Stimulated activated naive CD8-positive, alpha-beta T cell treated with anti-CD3 and anti-CD28 coated beads, Interleukin-15, amount 100 ng/mL, for 72 hours (primary cell): ENCODE data around the gene UNC45A.
A peak's percentile ranks its signal among the peaks of the same experiment; 100 is the strongest.
"Not testable (repeated sequence)": the region's sequence is repeated elsewhere in the genome, so short reads cannot be mapped to it uniquely, and the experiment has no call there.

Experiments used
- ATAC-seq: fragments of 150-1000 bp; cut with Tn5 transposase; 2 replicates; pipeline ENCODE4 v1.10.0; 2021; ENCODE audit warnings: mild to moderate bottlenecking, moderate library complexity
- DNase-seq, 2 donors: peaks; one replicate each; pipeline ENCODE4 v3.0.0; 2021 to 2022
- H3K27ac Mint-ChIP-seq, 2 donors: one replicate each; pipeline ENCODE4 v1.8.0; 2022; ENCODE audit warnings: mild to moderate bottlenecking in 2 of 2, mixed read lengths in 2 of 2, moderate library complexity in 2 of 2
- H3K27me3 Mint-ChIP-seq: one replicate; pipeline ENCODE4 v1.8.0; 2022; ENCODE audit warnings: mixed read lengths
- H3K4me1 Mint-ChIP-seq: one replicate; pipeline ENCODE4 v1.8.0; 2022; ENCODE audit warnings: mild to moderate bottlenecking, mixed read lengths
- H3K4me3 Mint-ChIP-seq, 2 donors: one replicate each; pipeline ENCODE4 v1.8.0; 2022; ENCODE audit warnings: mild to moderate bottlenecking in 2 of 2, mixed read lengths in 2 of 2, moderate library complexity in 1 of 2
- H3K9me3 Mint-ChIP-seq, 2 donors: one replicate each; pipeline ENCODE4 v1.8.0; 2022; ENCODE audit warnings: mixed read lengths in 2 of 2

UNC45A gene

DNA sequence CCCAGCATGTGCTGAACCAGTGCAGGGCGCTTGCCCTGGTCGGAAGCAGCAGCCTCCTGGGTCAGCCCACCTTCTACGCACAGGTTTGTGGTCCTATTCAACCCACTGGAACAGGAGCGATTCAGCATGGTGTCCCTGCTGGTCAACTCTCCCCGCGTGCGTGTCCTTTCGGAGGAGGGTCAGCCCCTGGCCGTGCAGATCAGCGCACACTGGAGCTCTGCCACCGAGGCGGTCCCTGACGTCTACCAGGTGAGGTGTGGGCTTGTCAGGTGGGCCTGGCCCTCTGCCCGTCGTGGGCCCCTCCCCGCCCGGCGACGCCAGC lies 23.8 kb upstream of the UNC45A start:
- ATAC-seq (no peak), DNase-seq (no peak)
- Mint-ChIP-seq H3K9me3 (no peaks in the 10 kb centered on the region), H3K27me3 (no peaks in the 10 kb centered on the region), H3K27ac (no peak overlapping the region), H3K4me1 (peaks cover 8% of the 10 kb centered on the region), H3K4me3 (no peak overlapping the region)

DNA sequence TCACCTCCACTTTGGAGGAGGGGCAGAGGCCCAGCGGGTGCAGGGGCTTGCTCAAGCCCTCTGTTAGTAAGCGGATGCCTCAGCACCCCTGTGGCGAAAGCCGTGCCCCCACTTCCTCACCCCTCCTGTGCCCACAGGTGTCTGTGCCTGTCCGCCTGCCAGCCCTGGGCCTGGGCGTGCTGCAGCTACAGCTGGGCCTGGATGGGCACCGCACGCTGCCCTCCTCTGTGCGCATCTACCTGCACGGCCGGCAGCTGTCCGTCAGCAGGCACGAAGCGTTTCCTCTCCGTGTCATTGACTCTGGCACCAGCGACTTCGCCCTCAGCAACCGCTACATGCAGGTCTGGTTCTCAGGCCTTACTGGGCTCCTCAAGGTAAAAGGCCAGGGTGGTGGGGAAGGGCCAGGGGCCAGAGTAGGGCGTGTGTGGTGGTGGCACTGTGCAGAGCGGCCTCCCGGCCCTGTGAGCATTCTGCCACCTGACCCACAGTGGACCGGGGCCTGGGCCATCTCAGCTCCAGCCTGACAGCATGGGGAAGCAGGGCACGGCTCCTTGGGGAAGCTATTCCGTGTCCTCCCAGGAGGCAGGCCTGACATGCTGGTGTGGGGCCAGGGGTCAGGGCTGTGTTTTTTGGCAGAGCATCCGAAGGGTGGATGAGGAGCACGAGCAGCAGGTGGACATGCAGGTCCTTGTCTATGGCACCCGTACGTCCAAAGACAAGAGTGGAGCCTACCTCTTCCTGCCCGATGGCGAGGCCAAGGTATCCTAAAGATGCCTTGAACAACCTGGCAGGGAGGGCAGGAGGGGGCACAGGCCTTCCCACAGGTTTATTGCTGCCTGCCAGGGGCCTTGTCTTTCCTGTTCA lies 22.9 kb upstream of the UNC45A start:
- H3K27me3 Mint-ChIP-seq = no peaks in the 10 kb centered on the region
- no peaks in the 10 kb centered on the region for H3K9me3 Mint-ChIP-seq
- peaks cover 8% of the 10 kb centered on the region for H3K4me1 Mint-ChIP-seq
- ATAC-seq (no peak), DNase-seq (no peak)
- H3K4me3 Mint-ChIP-seq = no peak overlapping the region
- no peak overlapping the region for H3K27ac Mint-ChIP-seq

DNA sequence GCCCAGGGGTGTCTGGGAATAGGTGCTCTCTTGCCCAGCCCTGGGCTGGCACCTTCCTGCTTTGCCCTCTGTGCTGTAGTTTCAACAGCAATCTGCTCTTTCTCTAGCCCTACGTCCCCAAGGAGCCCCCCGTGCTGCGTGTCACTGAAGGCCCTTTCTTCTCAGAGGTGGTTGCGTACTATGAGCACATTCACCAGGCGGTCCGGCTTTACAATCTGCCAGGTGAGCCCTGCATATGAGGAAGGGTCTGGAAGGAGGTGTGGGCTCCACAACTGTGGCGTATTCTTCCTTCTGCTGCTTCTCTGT lies 22.4 kb upstream of the UNC45A start:
- H3K4me1 Mint-ChIP-seq = peaks cover 8% of the 10 kb centered on the region
- ATAC-seq (no peak), DNase-seq (no peak)
- no peaks in the 10 kb centered on the region for H3K9me3 Mint-ChIP-seq
- peak overlapping the region in 1 of 2 donors; percentile 85 for H3K27ac Mint-ChIP-seq
- H3K27me3 Mint-ChIP-seq = no peaks in the 10 kb centered on the region
- no peak overlapping the region for H3K4me3 Mint-ChIP-seq

DNA sequence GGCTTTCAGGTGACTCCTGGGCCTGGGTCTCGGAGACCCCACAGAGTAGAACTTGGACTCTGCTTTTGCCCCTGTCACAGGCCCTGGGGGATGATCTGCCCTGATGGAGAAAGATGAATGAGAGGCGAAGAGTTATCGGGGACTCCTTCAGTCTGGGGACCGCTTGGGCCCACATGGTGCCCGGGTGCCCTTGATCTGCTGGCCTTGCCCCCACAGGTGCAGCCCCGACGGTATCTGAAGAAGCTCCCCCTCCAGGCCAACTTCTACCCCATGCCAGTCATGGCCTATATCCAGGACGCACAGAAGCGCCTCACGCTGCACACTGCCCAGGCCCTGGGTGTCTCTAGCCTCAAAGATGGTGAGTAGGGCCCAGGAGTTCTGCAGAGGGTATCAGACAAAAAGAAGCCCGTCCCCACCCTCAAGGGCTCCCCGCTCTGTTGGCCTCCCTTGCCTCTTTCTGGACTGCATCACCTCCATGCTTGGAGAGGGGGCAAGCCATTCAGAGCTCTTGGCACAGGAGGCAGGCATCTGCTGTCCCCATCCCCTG lies 21.6 kb upstream of the UNC45A start:
- no peaks in the 10 kb centered on the region for H3K27me3 Mint-ChIP-seq
- H3K9me3 Mint-ChIP-seq = no peaks in the 10 kb centered on the region
- DNase-seq (no peak), ATAC-seq (no peak)
- H3K4me1 Mint-ChIP-seq = peaks cover 8% of the 10 kb centered on the region
- H3K4me3 Mint-ChIP-seq = no peak overlapping the region
- H3K27ac Mint-ChIP-seq = no peak overlapping the region

DNA sequence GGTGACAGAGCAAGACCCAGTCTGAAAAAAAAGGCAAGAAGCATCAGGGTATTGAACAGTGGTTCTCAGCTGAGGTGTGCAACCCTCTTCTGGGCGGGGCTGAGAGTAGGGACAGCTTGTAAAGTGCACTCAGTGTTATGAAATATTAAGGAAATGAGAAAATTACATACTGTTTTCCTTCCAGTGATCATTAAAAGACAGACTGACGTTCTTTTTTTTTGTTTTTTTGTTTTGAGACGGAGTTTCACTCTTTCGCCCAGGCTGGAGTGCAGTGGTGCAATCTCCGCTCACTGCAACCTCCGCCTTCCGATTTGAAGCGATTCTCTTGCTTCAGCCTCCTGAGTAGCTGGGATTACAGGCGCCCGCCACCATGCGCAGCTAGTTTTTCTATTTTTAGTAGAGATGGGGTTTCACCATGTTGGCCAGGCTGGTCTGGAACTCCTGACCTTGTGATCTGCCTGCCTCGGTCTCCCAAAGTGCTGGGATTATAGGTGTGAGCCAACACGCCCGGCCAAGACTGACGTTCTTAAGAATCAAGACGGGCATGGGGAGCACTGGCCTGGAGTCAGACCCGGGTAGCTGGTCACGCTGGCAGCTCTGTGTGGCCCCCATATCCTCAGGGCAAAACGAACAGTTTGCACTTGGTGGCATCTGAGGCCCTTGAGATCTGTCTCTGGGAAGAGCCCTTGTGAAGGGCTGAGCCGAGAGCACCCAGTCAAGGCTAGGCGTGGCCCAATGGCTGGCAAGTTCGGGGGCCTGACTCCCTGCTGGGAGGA lies 20.6 kb upstream of the UNC45A start:
- Mint-ChIP-seq H3K9me3 (no peaks in the 10 kb centered on the region), H3K4me3 (no peak overlapping the region), H3K27ac (no peak overlapping the region), H3K27me3 (no peaks in the 10 kb centered on the region), H3K4me1 (peaks cover 8% of the 10 kb centered on the region)
- no peak for DNase-seq
- no peak for ATAC-seq

DNA sequence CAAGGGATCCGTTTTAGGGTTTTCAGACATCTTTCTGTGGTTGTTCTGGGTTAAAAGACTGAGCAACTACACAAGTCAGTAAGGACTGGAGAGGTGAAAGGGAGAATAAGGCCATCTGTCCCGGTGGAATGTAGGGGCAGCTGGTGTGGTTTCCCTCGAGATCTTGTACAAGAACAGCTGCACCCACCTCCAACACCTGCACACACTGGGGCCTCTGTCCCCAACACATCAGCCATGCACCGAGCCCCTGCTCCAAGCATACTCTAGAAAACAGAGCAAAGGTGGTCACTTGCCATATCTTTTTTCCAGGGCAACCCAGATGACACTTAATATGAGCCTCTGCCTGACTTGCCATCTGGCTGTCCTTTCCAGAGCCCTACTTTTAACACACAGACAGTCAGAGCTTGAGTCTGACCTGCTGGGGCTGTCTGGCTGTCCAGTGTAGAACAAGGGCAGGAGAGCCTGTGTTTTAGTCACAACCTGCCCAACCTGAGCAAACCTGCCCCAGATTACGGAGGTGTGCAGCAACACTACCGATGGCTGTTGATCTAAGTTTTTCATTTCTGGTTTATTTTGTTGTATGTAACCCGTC lies 19.8 kb upstream of the UNC45A start:
- Mint-ChIP-seq H3K9me3 (no peaks in the 10 kb centered on the region), H3K27ac (peak overlapping the region in 1 of 2 donors; percentile 11), H3K27me3 (no peaks in the 10 kb centered on the region), H3K4me1 (peaks cover 8% of the 10 kb centered on the region), H3K4me3 (no peak overlapping the region)
- DNase-seq = no peak
- no peak for ATAC-seq

DNA sequence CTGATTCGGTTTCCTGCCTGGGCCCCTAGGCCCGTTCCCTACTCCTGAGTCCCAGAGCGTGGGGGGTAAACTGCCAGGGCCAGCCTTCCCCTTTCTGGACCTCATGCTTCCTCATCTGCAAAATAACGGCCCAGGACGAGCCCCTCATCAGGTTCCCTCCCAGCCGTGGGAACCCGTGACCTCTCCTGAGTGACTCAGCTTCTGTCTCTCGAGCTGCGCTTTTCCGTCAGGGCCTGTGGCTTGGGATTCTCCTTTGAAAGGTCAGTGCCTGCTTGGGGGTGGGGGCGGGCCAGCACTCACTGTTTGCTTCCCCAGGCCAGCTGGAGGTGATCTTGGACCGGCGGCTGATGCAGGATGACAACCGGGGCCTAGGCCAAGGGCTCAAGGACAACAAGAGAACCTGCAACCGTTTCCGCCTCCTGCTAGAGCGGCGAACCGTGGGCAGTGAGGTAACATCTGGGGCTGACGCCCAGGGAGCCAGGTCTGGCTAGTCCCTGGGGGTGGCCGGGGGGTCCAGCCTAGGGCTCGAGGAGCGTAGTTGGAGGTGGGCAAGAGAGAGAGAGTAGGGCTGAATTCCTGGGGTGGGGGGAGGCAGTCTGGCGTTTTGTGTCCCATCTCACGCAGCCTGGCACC lies 19.2 kb upstream of the UNC45A start:
- ATAC-seq (no peak), DNase-seq (no peak)
- Mint-ChIP-seq H3K27me3 (no peaks in the 10 kb centered on the region), H3K27ac (peak overlapping the region in 1 of 2 donors; percentile 11), H3K9me3 (no peaks in the 10 kb centered on the region), H3K4me1 (peaks cover 8% of the 10 kb centered on the region), H3K4me3 (no peak overlapping the region)

DNA sequence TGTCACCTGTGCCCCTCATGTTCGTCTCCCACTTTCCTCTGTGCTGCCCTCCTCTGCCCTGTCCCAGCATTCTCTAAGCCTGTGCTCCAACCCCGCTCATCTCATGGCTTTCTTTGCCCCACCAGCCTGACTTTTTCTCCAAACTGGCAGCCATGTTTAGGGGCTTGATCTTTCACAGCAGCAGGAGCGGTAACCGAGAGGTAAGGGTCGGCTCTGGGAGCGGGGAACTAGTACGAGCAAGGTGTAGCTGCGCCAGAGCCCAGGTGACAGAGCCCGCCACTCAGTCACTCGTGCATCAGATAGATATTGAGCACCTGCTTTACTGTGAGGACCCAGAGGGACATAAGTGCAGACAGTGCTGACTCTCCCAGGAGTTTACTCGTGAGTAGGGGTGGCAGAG lies 18.6 kb upstream of the UNC45A start:
- Mint-ChIP-seq H3K9me3 (no peaks in the 10 kb centered on the region), H3K4me1 (peaks cover 8% of the 10 kb centered on the region), H3K4me3 (no peak overlapping the region), H3K27ac (no peak overlapping the region), H3K27me3 (no peaks in the 10 kb centered on the region)
- ATAC-seq (no peak), DNase-seq (no peak)

DNA sequence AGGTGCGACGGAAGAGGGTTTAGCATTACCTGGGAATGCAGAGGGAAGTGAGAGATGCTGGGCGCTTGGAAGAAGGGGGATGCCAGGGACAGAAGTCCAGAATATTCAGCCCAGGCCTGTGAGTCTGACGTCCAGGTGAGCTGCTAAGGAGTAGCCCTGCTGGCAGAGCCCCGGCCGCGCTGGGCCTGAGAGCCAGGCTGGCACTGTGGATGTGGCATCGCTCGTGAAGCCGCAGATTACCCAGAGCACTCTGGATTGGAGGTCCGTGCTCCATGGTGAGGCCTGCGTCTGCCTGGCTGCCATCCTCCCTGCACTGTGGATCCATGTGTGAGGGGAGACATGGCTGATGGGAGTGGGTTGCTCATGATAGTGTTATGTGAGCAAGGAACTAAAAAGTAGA lies 17.5 kb upstream of the UNC45A start:
- Mint-ChIP-seq H3K9me3 (no peaks in the 10 kb centered on the region), H3K27ac (no peak overlapping the region), H3K27me3 (no peaks in the 10 kb centered on the region), H3K4me3 (no peak overlapping the region), H3K4me1 (peaks cover 8% of the 10 kb centered on the region)
- DNase-seq (no peak), ATAC-seq (no peak)

DNA sequence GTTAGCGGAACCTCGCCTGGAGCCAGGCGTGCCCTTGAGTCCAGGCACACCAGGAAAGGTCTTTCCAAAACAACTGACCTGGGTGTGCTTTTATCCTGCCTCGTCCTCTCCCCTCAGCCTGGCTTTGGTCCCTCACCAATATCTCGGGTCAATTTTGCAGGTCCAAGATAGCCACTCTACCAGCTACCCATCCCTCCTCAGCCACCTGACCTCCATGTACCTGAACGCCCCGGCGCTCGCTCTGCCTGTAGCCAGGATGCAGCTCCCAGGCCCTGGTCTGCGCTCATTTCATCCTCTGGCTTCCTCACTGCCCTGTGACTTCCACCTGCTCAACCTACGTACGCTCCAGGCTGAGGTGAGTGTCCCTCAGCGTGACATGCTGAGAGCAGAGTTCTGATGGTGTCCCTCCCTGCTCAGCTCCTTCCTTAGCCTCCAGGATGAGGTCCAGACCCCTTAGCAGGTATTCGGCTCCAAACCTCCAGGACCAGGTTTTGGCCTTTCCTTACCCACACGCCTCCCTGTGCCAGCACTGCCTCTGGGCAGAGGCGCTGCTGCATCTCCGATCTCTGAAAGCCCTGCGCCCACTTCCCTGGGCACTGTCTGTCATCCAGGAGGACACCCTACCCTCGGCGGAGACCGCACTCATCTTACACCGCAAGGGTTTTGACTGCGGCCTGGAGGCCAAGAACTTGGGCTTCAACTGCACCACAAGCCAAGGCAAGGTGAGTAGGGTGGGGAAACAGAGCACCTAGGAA lies 16.9 kb upstream of the UNC45A start:
- H3K9me3 Mint-ChIP-seq = no peaks in the 10 kb centered on the region
- DNase-seq (no peak), ATAC-seq (no peak)
- no peaks in the 10 kb centered on the region for H3K27me3 Mint-ChIP-seq
- H3K4me3 Mint-ChIP-seq = no peak overlapping the region
- H3K27ac Mint-ChIP-seq = peak overlapping the region in 1 of 2 donors; percentile 9
- H3K4me1 Mint-ChIP-seq = peaks cover 8% of the 10 kb centered on the region

DNA sequence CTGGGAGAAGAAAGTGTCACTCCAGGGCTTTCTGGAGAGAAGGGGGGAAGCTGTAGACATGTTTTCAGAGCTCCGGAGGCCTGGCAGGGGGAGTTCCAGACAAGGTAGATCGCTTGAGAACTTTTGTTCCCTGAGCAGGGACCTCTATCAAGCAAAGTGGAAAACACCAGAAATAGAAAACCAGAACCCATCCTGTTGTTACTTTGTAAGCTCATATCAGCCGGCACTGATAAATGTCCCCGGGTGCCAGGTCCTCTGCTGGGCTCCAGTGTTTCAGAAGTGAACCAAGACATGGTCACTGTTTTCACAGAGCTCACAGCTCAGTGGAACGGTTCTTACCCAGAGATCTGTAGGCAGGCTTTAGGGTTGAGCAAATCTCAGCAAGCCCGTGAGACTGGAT lies 16.2 kb upstream of the UNC45A start:
- DNase-seq (no peak), ATAC-seq (no peak)
- H3K4me1 Mint-ChIP-seq = peaks cover 9% of the 10 kb centered on the region
- no peak overlapping the region for H3K27ac Mint-ChIP-seq
- no peaks in the 10 kb centered on the region for H3K9me3 Mint-ChIP-seq
- no peak overlapping the region for H3K4me3 Mint-ChIP-seq
- no peaks in the 10 kb centered on the region for H3K27me3 Mint-ChIP-seq

DNA sequence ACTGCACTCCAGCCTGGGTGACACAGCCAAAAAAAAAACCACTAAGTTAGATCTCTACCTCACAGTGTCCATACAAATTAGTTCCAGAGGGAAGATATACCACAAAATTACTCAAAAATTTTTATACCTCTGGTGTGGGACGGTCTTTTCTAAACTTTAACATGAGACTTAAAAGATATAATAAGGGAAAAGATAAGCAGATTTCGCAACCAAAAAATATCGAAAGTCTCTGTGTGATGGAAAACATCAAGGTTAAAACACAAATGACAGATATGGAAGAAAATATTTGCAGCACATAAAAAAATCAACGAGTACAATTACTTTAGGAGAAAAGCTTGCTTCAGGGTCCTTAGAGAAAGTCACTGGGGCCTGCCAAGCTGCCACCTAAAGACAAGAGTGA lies 13.2 kb upstream of the UNC45A start:
- no peaks in the 10 kb centered on the region for H3K9me3 Mint-ChIP-seq
- H3K4me3 Mint-ChIP-seq = no peak overlapping the region
- ATAC-seq (no peak), DNase-seq (no peak)
- no peak overlapping the region for H3K27ac Mint-ChIP-seq
- peaks cover 10% of the 10 kb centered on the region for H3K4me1 Mint-ChIP-seq
- no peaks in the 10 kb centered on the region for H3K27me3 Mint-ChIP-seq

DNA sequence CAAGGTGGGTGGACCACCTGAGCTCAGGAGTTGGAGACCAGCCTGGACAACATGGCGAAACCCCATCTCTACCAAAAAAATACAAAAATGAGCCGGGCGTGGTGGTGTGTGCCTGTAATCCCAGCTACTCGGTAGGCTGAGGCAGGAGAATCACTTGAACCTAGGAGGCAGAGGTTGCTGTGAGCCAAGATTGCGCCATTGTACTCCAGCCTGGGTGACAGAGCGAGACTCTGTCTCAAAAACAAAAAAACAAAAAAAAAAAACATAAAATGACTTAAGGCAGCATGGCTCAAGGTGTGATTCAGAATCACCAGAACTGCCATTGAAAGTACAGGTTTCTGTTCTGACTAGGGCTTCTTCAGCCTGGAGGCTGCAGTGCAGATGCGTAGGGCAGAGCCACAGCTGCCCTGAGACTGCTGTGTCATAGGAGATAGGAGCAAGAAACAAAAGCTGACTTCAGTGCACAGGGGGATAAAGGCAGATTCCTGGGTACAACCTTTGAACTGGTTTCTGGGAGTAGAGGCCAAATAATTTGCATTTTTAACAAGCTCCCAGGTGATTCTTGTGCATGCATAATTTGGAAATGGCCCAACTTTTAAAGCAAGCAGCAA lies 12.3 kb upstream of the UNC45A start:
- Mint-ChIP-seq H3K4me1 (peaks cover 10% of the 10 kb centered on the region), H3K27ac (peak overlapping the region in 1 of 2 donors; percentile 50)
- not testable (repeated sequence) for H3K27me3 Mint-ChIP-seq, H3K9me3 Mint-ChIP-seq, H3K4me3 Mint-ChIP-seq
- ATAC-seq = peak; percentile 85
- DNase-seq = peak in 1 of 2 donors; percentile 34

DNA sequence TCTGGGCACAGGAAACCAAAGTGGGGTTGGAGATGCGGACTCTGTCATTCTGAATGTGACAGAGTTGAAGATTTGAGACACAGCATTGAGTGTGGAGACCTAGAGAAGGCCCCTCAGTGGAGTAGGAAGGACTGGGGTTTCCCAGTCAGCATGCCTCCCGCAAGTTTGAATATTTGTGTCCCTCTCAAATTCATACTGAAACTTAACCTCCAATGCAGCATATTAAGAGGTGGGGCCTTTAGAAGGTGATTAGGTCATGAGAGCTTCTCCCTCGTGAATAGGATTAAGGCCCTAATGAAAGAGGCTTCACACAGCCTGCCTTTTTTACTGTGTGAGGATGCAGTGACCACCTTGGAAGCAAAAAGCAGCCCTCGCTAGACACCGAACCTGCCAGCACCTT lies 10.7 kb upstream of the UNC45A start:
- Mint-ChIP-seq H3K4me1 (peaks cover 16% of the 10 kb centered on the region), H3K9me3 (no peaks in the 10 kb centered on the region), H3K27ac (no peak overlapping the region), H3K27me3 (no peaks in the 10 kb centered on the region), H3K4me3 (no peak overlapping the region)
- peak; percentile 87 for ATAC-seq
- DNase-seq = peak in 1 of 2 donors; percentile 40

DNA sequence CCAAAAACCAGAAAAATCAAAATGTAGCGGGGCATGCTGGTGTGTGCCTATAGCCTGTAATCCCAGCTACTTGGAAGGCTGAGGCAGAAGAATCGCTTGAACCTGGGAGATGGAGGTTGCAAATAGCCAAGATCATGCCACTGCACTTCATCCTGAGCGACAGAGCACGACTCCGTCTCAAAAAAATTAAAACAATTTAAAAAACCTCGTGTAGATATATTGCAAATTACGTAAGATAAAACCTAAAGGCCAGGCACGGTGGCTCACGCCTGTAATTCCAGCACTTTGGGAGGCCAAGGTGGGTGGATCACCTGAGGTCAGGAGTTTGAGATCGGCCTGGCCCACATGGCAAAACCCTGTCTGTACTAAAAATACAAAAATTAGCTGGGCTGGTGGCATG lies 8.3 kb upstream of the UNC45A start:
- peaks cover 30% of the 10 kb centered on the region for H3K4me1 Mint-ChIP-seq
- not testable (repeated sequence) for H3K27me3 Mint-ChIP-seq, H3K4me3 Mint-ChIP-seq, H3K27ac Mint-ChIP-seq, ATAC-seq, H3K9me3 Mint-ChIP-seq, DNase-seq
